HepG2 (cell line): ENCODE results near the gene VAV2. TPM values are rescaled to one million over a fixed set of nuclear protein-coding genes. Genes with fewer than 3 reads are reported as not detected.

Source experiments
- ATAC-seq: fragments of 200-7000 bp; cut with Tn5 transposase; 3 replicates; pipeline ENCODE4 v1.9.1; 2020; ENCODE audit warnings: mild to moderate bottlenecking, moderate library complexity
- BruUV-seq: library from RNA; stranded (reverse); fragments of 400-500 nt; replicated peaks from 2 replicates; lab custom pipeline; 2021; lab: Mats Ljungman, UMichigan
- CTCF ChIA-PET: fragments of 300-600 bp; formaldehyde crosslinking; extraction: SDS; loops from one replicate; lab custom pipeline; 2021; ENCODE audit warnings: low total read pairs, inconsistent platforms, low intra/inter-chr PET ratio; lab: Yijun Ruan, JAX
- POLR2A ChIA-PET: fragments of 350-600 bp; sonication (Branson Sonifier 250); formaldehyde crosslinking; loops from one replicate; lab custom pipeline; 2020; ENCODE audit warnings: antibody characterized with exemption, inconsistent platforms; lab: Yijun Ruan, JAX
- DNase-seq: peaks from one replicate; pipeline ENCODE4 v3.0.0-alpha.2; 2015; ENCODE audit warnings: low spot score
- FAIRE-seq: peaks from 3 replicates; lab custom pipeline; 2011; peaks lifted over from hg19 to GRCh38; lab: Jason Lieb, UNC
- H2AFZ ChIP-seq: one replicate; pipeline ENCODE4 v1.6.1; 2011; ENCODE audit warnings: low read length, inconsistent platforms
- H3K27ac ChIP-seq: fragments of 300-600 bp; 3 replicates; pipeline ENCODE4 v1.8.0; 2011; ENCODE audit warnings: mixed run types, mild to moderate bottlenecking, mixed read lengths, low read length, inconsistent platforms; ENCODE audit not compliant: insufficient read depth; ENCODE audit errors: extremely low read length
- H3K27me3 ChIP-seq, 2 experiments: fragments of 200-600 bp in 1 of 2; 2 replicates in 1 of 2; 3 replicates in 1 of 2; pipeline versions ENCODE4 v1.6.0 to v1.8.0; 2011; ENCODE audit warnings: low read length in 2 of 2, mild to moderate bottlenecking in 2 of 2, moderate library complexity in 2 of 2, inconsistent platforms in 1 of 2; ENCODE audit not compliant: insufficient read depth in 2 of 2, control insufficient read depth in 1 of 2
- H3K36me3 ChIP-seq, 2 experiments: fragments of 200-600 bp in 1 of 2; replicated peaks in 1 of 2; 2 replicates in 1 of 2; 3 replicates in 1 of 2; pipeline versions ENCODE4 v1.5.1 to v1.8.0; 2011; ENCODE audit warnings: low read length in 2 of 2, inconsistent platforms in 1 of 2; ENCODE audit not compliant: insufficient read depth in 2 of 2, control insufficient read depth in 1 of 2
- H3K4me1 ChIP-seq: 2 replicates; pipeline ENCODE4 v1.5.1; 2012; ENCODE audit warnings: low read length, inconsistent platforms; ENCODE audit not compliant: insufficient read depth
- H3K4me2 ChIP-seq: 2 replicates; pipeline ENCODE4 v1.6.0; 2011; ENCODE audit warnings: low read depth, low read length, inconsistent platforms
- H3K4me3 ChIP-seq, 3 experiments: fragments of 200-600 bp in 1 of 3; sonication (generic), shearing (Covaris generic) in 1 of 3; replicated peaks in 1 of 3; 2 replicates each; pipeline ENCODE4 v1.5.1; 2011 to 2016; ENCODE audit warnings: low read length in 3 of 3, inconsistent platforms in 2 of 3, low read depth in 2 of 3, mild to moderate bottlenecking in 2 of 3, control low read depth in 1 of 3, mixed read lengths in 1 of 3; ENCODE audit not compliant: insufficient read depth in 1 of 3
- H3K79me2 ChIP-seq: one replicate; pipeline ENCODE4 v1.6.1; 2011; ENCODE audit warnings: low read length, inconsistent platforms; ENCODE audit not compliant: insufficient read depth
- H3K9ac ChIP-seq: 2 replicates; pipeline ENCODE4 v1.6.0; 2011; ENCODE audit warnings: mild to moderate bottlenecking, low read depth, low read length, inconsistent platforms; ENCODE audit not compliant: insufficient read depth
- H3K9me3 ChIP-seq: 2 replicates; pipeline ENCODE4 v1.5.1; 2012; ENCODE audit warnings: mild to moderate bottlenecking, low read length
- H4K20me1 ChIP-seq: 2 replicates; pipeline ENCODE4 v1.6.0; 2011; ENCODE audit warnings: inconsistent platforms, mild to moderate bottlenecking, low read length, moderate library complexity; ENCODE audit not compliant: insufficient read depth
- AGO2 ChIP-seq: fragments of 200-400 bp; formaldehyde crosslinking; optimal IDR thresholded peaks from 2 replicates; pipeline ENCODE3; 2017; ENCODE audit warnings: mild to moderate bottlenecking, low read depth, low read length, moderate library complexity
- CENPT ChIP-seq: sonication (generic); formaldehyde crosslinking; IDR thresholded peaks from 2 replicates; pipeline ENCODE4 v1.8.0; 2022; ENCODE audit warnings: low read depth, mild to moderate bottlenecking, moderate library complexity, missing genetic modification reagents
- KAT8 ChIP-seq: IDR thresholded peaks from 2 replicates; pipeline ENCODE4 v1.6.1; 2016; ENCODE audit warnings: missing genetic modification reagents, missing compliant biosample characterization
- NRL ChIP-seq: sonication (generic); formaldehyde crosslinking; IDR thresholded peaks from 2 replicates; pipeline ENCODE4 v1.5.0; 2020; ENCODE audit warnings: missing genetic modification reagents, mild to moderate bottlenecking, moderate library complexity, borderline replicate concordance
- RBM22 ChIP-seq: fragments of 200-400 bp; formaldehyde crosslinking; optimal IDR thresholded peaks from 2 replicates; pipeline ENCODE3; 2017; ENCODE audit warnings: mild to moderate bottlenecking, low read length, moderate library complexity
- SIN3B ChIP-seq: fragments of 150-350 bp; IDR thresholded peaks from 2 replicates; pipeline ENCODE4 v1.6.1; 2014; ENCODE audit warnings: low read length
- SOX6 ChIP-seq, 2 experiments: fragments of 450-650 bp in 1 of 2; sonication (generic) in 1 of 2; formaldehyde crosslinking in 1 of 2; IDR thresholded peaks; 2 replicates each; pipeline versions ENCODE4 v1.4.0 to v1.6.1; 2017 to 2020; ENCODE audit warnings: antibody characterized with exemption in 1 of 2, mild to moderate bottlenecking in 1 of 2, missing genetic modification reagents in 1 of 2
- TSC22D2 ChIP-seq: sonication (generic); formaldehyde crosslinking; IDR thresholded peaks from 2 replicates; pipeline ENCODE4 v1.5.1; 2020; ENCODE audit warnings: missing genetic modification reagents, mild to moderate bottlenecking, borderline replicate concordance
- ZNF180 ChIP-seq: sonication (generic); formaldehyde crosslinking; IDR thresholded peaks from 2 replicates; pipeline ENCODE4 v1.4.0; 2020; ENCODE audit warnings: low read depth, missing genetic modification reagents, borderline replicate concordance
- ZNF563 ChIP-seq: sonication (generic); formaldehyde crosslinking; IDR thresholded peaks from 2 replicates; pipeline ENCODE4 v1.8.0; 2022; ENCODE audit warnings: mild to moderate bottlenecking, moderate library complexity, missing genetic modification reagents
- ZNF678 ChIP-seq: sonication (generic); formaldehyde crosslinking; IDR thresholded peaks from 2 replicates; pipeline ENCODE4 v1.4.0; 2020; ENCODE audit warnings: mild to moderate bottlenecking, missing genetic modification reagents
- ZNF883 ChIP-seq: sonication (generic); formaldehyde crosslinking; IDR thresholded peaks from 2 replicates; pipeline ENCODE4 v1.5.1; 2020; ENCODE audit warnings: mild to moderate bottlenecking, missing genetic modification reagents; ENCODE audit errors: not compliant biosample characterization
- ZSCAN20 ChIP-seq: sonication (generic); formaldehyde crosslinking; IDR thresholded peaks from 2 replicates; pipeline ENCODE4 v1.4.0; 2020; ENCODE audit warnings: missing genetic modification reagents, mild to moderate bottlenecking, borderline replicate concordance
- ZSCAN21 ChIP-seq: sonication (generic); formaldehyde crosslinking; IDR thresholded peaks from 2 replicates; pipeline ENCODE4 v1.8.0; 2022; ENCODE audit warnings: mild to moderate bottlenecking, missing genetic modification reagents, moderate library complexity, borderline replicate concordance
- WGBS: methylation state at CpG from one replicate; pipeline ENCODE4 v1.1.6; 2017; ENCODE audit warnings: low lambda C conversion rate; 5-methylcytosine and 5-hydroxymethylcytosine counted together
- in situ Hi-C: cut with HindIII; loops from 2 replicates; pipeline ENCODE4 v1.10.0; 2017; ENCODE audit warnings: low pct_unique_long_range_greater_than_20kb; ENCODE audit not compliant: extremely low pct_ligation_motif_present
- intact Hi-C: fragments of 100-400 bp; cut with micrococcal nuclease; formaldehyde crosslinking; loops from one replicate; pipeline ENCODE4 v1.10.0; 2022; ENCODE audit not compliant: unreplicated experiment
- polyA plus RNA-seq, 8 experiments: library from polyadenylated mRNA; depleted of rRNA in 3 of 8; stranded (reverse) in 7 of 8; unstranded in 1 of 8; fragments of >200 nt; fragmentation: Illumina TruSeq in 4 of 8; extraction: Trizol in 4 of 8; gene quantifications; 2 replicates each; pipeline versions ENCODE4 v1.2.1 to v1.2.3, GENCODE V29; 2011 to 2016; ENCODE audit warnings: low read depth in 4 of 8, missing spikeins in 1 of 8, mixed read lengths in 1 of 8; ENCODE audit not compliant: insufficient read depth in 1 of 8
- total RNA-seq, 5 experiments: library from RNA; depleted of rRNA; stranded (reverse); fragments of >200 nt; fragmentation: Illumina TruSeq; extraction: Trizol; gene quantifications; 2 replicates each; pipeline ENCODE4 v1.2.3, GENCODE V29; 2016; ENCODE audit warnings: low read depth in 1 of 5
- TF ChIP-seq, protein P1 (sequence below): sonication (generic); formaldehyde crosslinking; IDR thresholded peaks from 2 replicates; pipeline ENCODE4 v1.9.0; 2021; ENCODE audit warnings: missing genetic modification reagents, borderline replicate concordance
- TF ChIP-seq, protein P2 (sequence below): sonication (generic); IDR thresholded peaks from 2 replicates; pipeline ENCODE4 v1.6.1; 2016; ENCODE audit warnings: low read depth, borderline replicate concordance
- TF ChIP-seq, protein P3 (sequence below): sonication (generic); formaldehyde crosslinking; IDR thresholded peaks from 2 replicates; pipeline ENCODE4 v1.5.1; 2020; ENCODE audit warnings: mild to moderate bottlenecking, missing genetic modification reagents

Gene VAV2
- total and polyA plus RNA-seq, 2 of the 13 experiments (the other 11 are each of a cell fraction or from before 2014, with no cell fraction given): 22.5 to 22.9 TPM

DNA sequence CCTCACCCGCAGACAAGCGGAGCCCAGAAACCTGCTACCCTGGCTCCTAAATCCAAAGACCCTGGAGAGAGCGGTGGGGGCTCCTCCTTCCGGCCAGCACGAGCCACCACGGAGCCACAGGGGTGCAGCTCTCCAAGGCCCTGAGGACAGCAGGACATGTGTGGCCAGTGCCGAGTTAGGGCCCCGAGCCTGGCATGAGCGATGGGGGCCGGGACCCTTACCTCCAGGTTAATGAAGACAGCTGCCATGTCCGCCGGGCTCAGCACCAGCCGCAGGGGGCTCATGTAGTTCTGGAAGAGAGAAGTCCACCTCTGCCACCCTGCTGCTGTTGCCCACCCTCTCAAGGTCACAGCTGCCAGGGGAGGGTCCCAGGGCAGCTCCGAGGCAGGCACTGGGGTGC lies 185.1 kb downstream of the VAV2 start:
- H3K9ac ChIP-seq: no peak overlapping the region
- peaks cover 29 to 48% of the 10 kb centered on the region in 2 experiments for H3K36me3 ChIP-seq
- peaks cover 3% of the 10 kb centered on the region; the same call in 1 of the 2 replicates for H4K20me1 ChIP-seq
- FAIRE-seq: no peak
- no peaks in the 10 kb centered on the region for H3K9me3 ChIP-seq
- no peak overlapping the region for H3K27ac ChIP-seq
- H3K79me2 ChIP-seq: no peaks in the 10 kb centered on the region
- peaks cover 16% of the 10 kb centered on the region for H3K4me1 ChIP-seq
- H2AFZ ChIP-seq: no peak overlapping the region
- no peak for DNase-seq
- ChIA-PET CTCF (no interaction called here), POLR2A (no interaction called here)
- TF ChIP-seq ZNF563 (no peak), TSC22D2 (CRISPR knock-in tag) (no peak), ZNF883 (CRISPR knock-in tag) (no peak), ZSCAN21 (no peak), RBM22 (peak; percentile 79), CENPT (CRISPR knock-in tag) (no peak), KAT8 (CRISPR knock-in tag) (no peak), SOX6 (IDR thresholded peaks at IDR 0.05) (no peak), SOX6 (CRISPR knock-in tag; IDR thresholded peaks at IDR 0.05) (no peak), ZNF180 (CRISPR knock-in tag) (no peak), AGO2 (peak; percentile 77), SIN3B (no peak), ZSCAN20 (CRISPR knock-in tag) (no peak), NRL (CRISPR knock-in tag) (no peak), ZNF678 (no peak)
- TF ChIP-seq, protein P1, sequence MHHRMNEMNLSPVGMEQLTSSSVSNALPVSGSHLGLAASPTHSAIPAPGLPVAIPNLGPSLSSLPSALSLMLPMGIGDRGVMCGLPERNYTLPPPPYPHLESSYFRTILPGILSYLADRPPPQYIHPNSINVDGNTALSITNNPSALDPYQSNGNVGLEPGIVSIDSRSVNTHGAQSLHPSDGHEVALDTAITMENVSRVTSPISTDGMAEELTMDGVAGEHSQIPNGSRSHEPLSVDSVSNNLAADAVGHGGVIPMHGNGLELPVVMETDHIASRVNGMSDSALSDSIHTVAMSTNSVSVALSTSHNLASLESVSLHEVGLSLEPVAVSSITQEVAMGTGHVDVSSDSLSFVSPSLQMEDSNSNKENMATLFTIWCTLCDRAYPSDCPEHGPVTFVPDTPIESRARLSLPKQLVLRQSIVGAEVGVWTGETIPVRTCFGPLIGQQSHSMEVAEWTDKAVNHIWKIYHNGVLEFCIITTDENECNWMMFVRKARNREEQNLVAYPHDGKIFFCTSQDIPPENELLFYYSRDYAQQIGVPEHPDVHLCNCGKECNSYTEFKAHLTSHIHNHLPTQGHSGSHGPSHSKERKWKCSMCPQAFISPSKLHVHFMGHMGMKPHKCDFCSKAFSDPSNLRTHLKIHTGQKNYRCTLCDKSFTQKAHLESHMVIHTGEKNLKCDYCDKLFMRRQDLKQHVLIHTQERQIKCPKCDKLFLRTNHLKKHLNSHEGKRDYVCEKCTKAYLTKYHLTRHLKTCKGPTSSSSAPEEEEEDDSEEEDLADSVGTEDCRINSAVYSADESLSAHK (CRISPR knock-in tag): no peak
- TF ChIP-seq, protein P2, sequence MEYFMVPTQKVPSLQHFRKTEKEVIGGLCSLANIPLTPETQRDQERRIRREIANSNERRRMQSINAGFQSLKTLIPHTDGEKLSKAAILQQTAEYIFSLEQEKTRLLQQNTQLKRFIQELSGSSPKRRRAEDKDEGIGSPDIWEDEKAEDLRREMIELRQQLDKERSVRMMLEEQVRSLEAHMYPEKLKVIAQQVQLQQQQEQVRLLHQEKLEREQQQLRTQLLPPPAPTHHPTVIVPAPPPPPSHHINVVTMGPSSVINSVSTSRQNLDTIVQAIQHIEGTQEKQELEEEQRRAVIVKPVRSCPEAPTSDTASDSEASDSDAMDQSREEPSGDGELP: no peak
- TF ChIP-seq, protein P3, sequence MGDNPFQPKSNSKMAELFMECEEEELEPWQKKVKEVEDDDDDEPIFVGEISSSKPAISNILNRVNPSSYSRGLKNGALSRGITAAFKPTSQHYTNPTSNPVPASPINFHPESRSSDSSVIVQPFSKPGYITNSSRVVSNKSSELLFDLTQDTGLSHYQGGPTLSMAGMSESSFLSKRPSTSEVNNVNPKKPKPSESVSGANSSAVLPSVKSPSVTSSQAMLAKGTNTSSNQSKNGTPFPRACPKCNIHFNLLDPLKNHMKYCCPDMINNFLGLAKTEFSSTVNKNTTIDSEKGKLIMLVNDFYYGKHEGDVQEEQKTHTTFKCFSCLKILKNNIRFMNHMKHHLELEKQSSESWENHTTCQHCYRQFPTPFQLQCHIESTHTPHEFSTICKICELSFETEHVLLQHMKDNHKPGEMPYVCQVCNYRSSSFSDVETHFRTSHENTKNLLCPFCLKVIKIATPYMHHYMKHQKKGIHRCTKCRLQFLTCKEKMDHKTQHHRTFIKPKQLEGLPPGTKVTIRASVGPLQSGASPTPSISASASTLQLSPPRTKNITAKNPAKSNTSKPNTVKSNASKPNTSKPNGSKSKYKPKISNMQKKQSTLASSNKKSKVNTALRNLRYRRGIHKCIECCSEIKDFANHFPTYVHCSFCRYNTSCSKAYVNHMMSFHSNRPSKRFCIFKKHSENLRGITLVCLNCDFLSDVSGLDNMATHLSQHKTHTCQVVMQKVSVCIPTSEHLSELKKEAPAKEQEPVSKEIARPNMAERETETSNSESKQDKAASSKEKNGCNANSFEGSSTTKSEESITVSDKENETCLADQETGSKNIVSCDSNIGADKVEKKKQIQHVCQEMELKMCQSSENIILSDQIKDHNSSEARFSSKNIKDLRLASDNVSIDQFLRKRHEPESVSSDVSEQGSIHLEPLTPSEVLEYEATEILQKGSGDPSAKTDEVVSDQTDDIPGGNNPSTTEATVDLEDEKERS (CRISPR knock-in tag): no peak
- intact Hi-C loops (no loop called here), in situ Hi-C loops (no loop called here)
- no peak overlapping the region for H3K4me2 ChIP-seq
- no peak for ATAC-seq
- H3K4me3 ChIP-seq: no peak overlapping the region
- no peaks in the 10 kb centered on the region for H3K27me3 ChIP-seq
- no TSS peak for BruUV-seq
- 100% methylated on average over 7 of the region's 14 CpGs for WGBS
